ENCODE data around the gene WDR90. TPM values are rescaled to one million over a fixed set of nuclear protein-coding genes. Genes with fewer than 3 reads are reported as not detected.
A peak's percentile ranks its signal among the peaks of the same experiment; 100 is the strongest.

The WDR90 gene
- total RNA-seq, 1 donor from 2014 or later: 21.2 TPM

DNA sequence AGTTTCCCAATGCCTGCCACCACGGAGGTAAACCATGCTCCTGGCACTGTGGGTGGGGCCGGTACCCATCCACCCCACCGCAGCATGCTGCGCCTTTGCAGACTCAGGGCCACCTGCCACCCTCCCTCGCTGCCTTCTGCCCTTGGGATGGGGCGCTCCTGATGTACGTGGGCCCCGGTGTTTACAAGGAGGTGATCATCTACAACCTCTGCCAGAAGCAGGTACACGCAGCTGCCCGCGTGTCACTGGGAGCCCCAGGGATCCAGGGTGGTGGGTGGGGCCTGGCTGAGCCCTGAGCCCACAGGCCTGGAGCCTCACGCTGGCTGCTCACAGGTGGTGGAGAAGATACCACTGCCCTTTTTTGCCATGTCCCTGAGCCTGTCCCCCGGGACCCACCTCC is 17.4 kb downstream of the WDR90 start:
- Mint-ChIP-seq H3K27ac (ENCODE audit: unreplicated experiment) (no peak overlapping the region), H3K4me1 (ENCODE audit: low read depth, unreplicated experiment) (no peaks in the 10 kb centered on the region), H3K36me3 (ENCODE audit: low read depth, unreplicated experiment) (peaks cover 2% of the 10 kb centered on the region), H3K27me3 (ENCODE audit: low read depth, unreplicated experiment) (no peaks in the 10 kb centered on the region), H3K9me3 (ENCODE audit: unreplicated experiment) (no peaks in the 10 kb centered on the region), H3K4me3 (ENCODE audit: unreplicated experiment) (no peak overlapping the region)
- no peak overlapping the region for H3K27ac ChIP-seq (ENCODE audit: low read depth, low read length)
- H3K36me3 ChIP-seq (ENCODE audit: insufficient read depth, low read length): no peaks in the 10 kb centered on the region
- H3K4me1 ChIP-seq (ENCODE audit: insufficient read depth, low read length): peaks cover 5% of the 10 kb centered on the region
- DNase-seq (ENCODE audit: low read depth) (no peak), FAIRE-seq (no peak)
- peaks cover 22% of the 10 kb centered on the region for H4K20me1 ChIP-seq (ENCODE audit: insufficient read depth, low read length)
- no peak overlapping the region for H3K4me2 ChIP-seq (ENCODE audit: low read length)
- peaks cover 35% of the 10 kb centered on the region for H3K79me2 ChIP-seq (ENCODE audit: insufficient read depth, low read length)
- no peak overlapping the region for H2AFZ ChIP-seq (ENCODE audit: low read depth, low read length)
- no peak overlapping the region for H3K4me3 ChIP-seq (ENCODE audit: insufficient read depth, low read depth, low read length)
- no peaks in the 10 kb centered on the region for H3K27me3 ChIP-seq (ENCODE audit: insufficient read depth, low read length)
- no peak for TF ChIP-seq EZH2 (IDR thresholded peaks at IDR 0.05; ENCODE audit: insufficient read depth, low read length)
- TF ChIP-seq, protein P1, sequence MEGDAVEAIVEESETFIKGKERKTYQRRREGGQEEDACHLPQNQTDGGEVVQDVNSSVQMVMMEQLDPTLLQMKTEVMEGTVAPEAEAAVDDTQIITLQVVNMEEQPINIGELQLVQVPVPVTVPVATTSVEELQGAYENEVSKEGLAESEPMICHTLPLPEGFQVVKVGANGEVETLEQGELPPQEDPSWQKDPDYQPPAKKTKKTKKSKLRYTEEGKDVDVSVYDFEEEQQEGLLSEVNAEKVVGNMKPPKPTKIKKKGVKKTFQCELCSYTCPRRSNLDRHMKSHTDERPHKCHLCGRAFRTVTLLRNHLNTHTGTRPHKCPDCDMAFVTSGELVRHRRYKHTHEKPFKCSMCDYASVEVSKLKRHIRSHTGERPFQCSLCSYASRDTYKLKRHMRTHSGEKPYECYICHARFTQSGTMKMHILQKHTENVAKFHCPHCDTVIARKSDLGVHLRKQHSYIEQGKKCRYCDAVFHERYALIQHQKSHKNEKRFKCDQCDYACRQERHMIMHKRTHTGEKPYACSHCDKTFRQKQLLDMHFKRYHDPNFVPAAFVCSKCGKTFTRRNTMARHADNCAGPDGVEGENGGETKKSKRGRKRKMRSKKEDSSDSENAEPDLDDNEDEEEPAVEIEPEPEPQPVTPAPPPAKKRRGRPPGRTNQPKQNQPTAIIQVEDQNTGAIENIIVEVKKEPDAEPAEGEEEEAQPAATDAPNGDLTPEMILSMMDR (IDR thresholded peaks at IDR 0.05; ENCODE audit: insufficient read depth, low read depth, low read length): no peak
- no peaks in the 10 kb centered on the region for H3K9me3 ChIP-seq (ENCODE audit: insufficient read depth, low read depth, low read length)
- H3K9ac ChIP-seq (ENCODE audit: low read length): no peak overlapping the region

DNA sequence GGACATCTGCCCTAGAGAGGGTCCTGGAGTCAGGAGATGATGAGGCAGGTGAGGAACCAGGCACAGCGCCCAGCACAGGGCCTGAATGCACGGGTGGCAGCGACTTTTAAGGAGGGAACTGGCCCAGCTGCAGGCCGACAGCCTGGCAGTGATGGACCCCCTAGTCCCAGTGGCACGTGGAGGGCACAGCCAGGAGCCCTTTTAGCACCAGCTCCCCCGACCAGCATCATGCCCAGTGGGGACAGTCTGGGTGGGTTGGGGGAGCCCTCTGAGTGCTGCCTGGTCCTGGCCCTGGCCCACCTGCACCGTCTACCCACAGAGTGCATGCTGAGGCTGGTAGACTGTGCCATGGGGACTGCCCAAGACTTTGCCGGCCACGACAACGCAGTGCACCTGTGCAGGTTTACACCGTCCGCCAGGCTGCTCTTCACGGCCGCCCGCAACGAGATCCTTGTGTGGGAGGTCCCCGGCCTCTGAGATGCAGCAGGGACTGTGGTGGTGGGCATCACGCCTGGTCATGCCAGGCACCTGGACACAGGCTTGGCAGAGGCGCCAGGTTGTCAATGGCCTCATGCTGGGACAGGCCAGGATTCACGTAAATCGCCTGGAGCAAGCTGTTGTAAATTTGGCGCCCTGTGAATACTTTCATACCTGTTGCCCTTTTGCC is 18.1 kb downstream of the WDR90 start:
- Histone ChIP-seq H4K20me1 (ENCODE audit: insufficient read depth, low read length) (peaks cover 24% of the 10 kb centered on the region), H2AFZ (ENCODE audit: low read depth, low read length) (peak overlapping the region; percentile 51), H3K79me2 (ENCODE audit: insufficient read depth, low read length) (peaks cover 35% of the 10 kb centered on the region), H3K9me3 (ENCODE audit: insufficient read depth, low read depth, low read length) (no peaks in the 10 kb centered on the region), H3K27ac (ENCODE audit: low read depth, low read length) (no peak overlapping the region), H3K4me1 (ENCODE audit: insufficient read depth, low read length) (peaks cover 5% of the 10 kb centered on the region), H3K36me3 (ENCODE audit: insufficient read depth, low read length) (no peaks in the 10 kb centered on the region), H3K9ac (ENCODE audit: low read length) (peak overlapping the region; percentile 94), H3K27me3 (ENCODE audit: insufficient read depth, low read length) (no peaks in the 10 kb centered on the region), H3K4me3 (ENCODE audit: insufficient read depth, low read depth, low read length) (peak overlapping the region; percentile 80), H3K4me2 (ENCODE audit: low read length) (peak overlapping the region; percentile 85)
- Mint-ChIP-seq H3K36me3 (ENCODE audit: low read depth, unreplicated experiment) (peaks cover 2% of the 10 kb centered on the region), H3K9me3 (ENCODE audit: unreplicated experiment) (no peaks in the 10 kb centered on the region), H3K4me3 (ENCODE audit: unreplicated experiment) (peak overlapping the region; percentile 54), H3K27me3 (ENCODE audit: low read depth, unreplicated experiment) (no peaks in the 10 kb centered on the region), H3K4me1 (ENCODE audit: low read depth, unreplicated experiment) (no peaks in the 10 kb centered on the region), H3K27ac (ENCODE audit: unreplicated experiment) (no peak overlapping the region)
- no peak for TF ChIP-seq EZH2 (IDR thresholded peaks at IDR 0.05; ENCODE audit: insufficient read depth, low read length)
- TF ChIP-seq, protein P1 (IDR thresholded peaks at IDR 0.05; ENCODE audit: insufficient read depth, low read depth, low read length): no peak
- FAIRE-seq (no peak), DNase-seq (ENCODE audit: low read depth) (no peak)
